HepG2 (cell line): ENCODE measurements around the gene KIAA1217. TPM values are rescaled to one million over a fixed set of nuclear protein-coding genes. Genes with fewer than 3 reads are reported as not detected.

Experiments used
- ATAC-seq: fragments of 200-7000 bp; cut with Tn5 transposase; 3 replicates; pipeline ENCODE4 v1.9.1; 2020; ENCODE audit warnings: mild to moderate bottlenecking, moderate library complexity
- BruUV-seq: library from RNA; stranded (reverse); fragments of 400-500 nt; replicated peaks from 2 replicates; lab custom pipeline; 2021; lab: Mats Ljungman, UMichigan
- CTCF ChIA-PET: fragments of 300-600 bp; formaldehyde crosslinking; extraction: SDS; loops from one replicate; lab custom pipeline; 2021; ENCODE audit warnings: low total read pairs, inconsistent platforms, low intra/inter-chr PET ratio; lab: Yijun Ruan, JAX
- POLR2A ChIA-PET: fragments of 350-600 bp; sonication (Branson Sonifier 250); formaldehyde crosslinking; loops from one replicate; lab custom pipeline; 2020; ENCODE audit warnings: antibody characterized with exemption, inconsistent platforms; lab: Yijun Ruan, JAX
- DNase-seq: peaks from one replicate; pipeline ENCODE4 v3.0.0-alpha.2; 2015; ENCODE audit warnings: low spot score
- FAIRE-seq: peaks from 3 replicates; lab custom pipeline; 2011; peaks lifted over from hg19 to GRCh38; lab: Jason Lieb, UNC
- H2AFZ ChIP-seq: one replicate; pipeline ENCODE4 v1.6.1; 2011; ENCODE audit warnings: low read length, inconsistent platforms
- H3K27ac ChIP-seq: fragments of 300-600 bp; 3 replicates; pipeline ENCODE4 v1.8.0; 2011; ENCODE audit warnings: mixed run types, mild to moderate bottlenecking, mixed read lengths, low read length, inconsistent platforms; ENCODE audit not compliant: insufficient read depth; ENCODE audit errors: extremely low read length
- H3K27me3 ChIP-seq, 2 experiments: fragments of 200-600 bp in 1 of 2; 2 replicates in 1 of 2; 3 replicates in 1 of 2; pipeline versions ENCODE4 v1.6.0 to v1.8.0; 2011; ENCODE audit warnings: low read length in 2 of 2, mild to moderate bottlenecking in 2 of 2, moderate library complexity in 2 of 2, inconsistent platforms in 1 of 2; ENCODE audit not compliant: insufficient read depth in 2 of 2, control insufficient read depth in 1 of 2
- H3K36me3 ChIP-seq, 2 experiments: fragments of 200-600 bp in 1 of 2; replicated peaks in 1 of 2; 2 replicates in 1 of 2; 3 replicates in 1 of 2; pipeline versions ENCODE4 v1.5.1 to v1.8.0; 2011; ENCODE audit warnings: low read length in 2 of 2, inconsistent platforms in 1 of 2; ENCODE audit not compliant: insufficient read depth in 2 of 2, control insufficient read depth in 1 of 2
- H3K4me1 ChIP-seq: 2 replicates; pipeline ENCODE4 v1.5.1; 2012; ENCODE audit warnings: low read length, inconsistent platforms; ENCODE audit not compliant: insufficient read depth
- H3K4me2 ChIP-seq: 2 replicates; pipeline ENCODE4 v1.6.0; 2011; ENCODE audit warnings: low read depth, low read length, inconsistent platforms
- H3K4me3 ChIP-seq, 3 experiments: fragments of 200-600 bp in 1 of 3; sonication (generic), shearing (Covaris generic) in 1 of 3; replicated peaks in 1 of 3; 2 replicates each; pipeline ENCODE4 v1.5.1; 2011 to 2016; ENCODE audit warnings: low read length in 3 of 3, inconsistent platforms in 2 of 3, low read depth in 2 of 3, mild to moderate bottlenecking in 2 of 3, control low read depth in 1 of 3, mixed read lengths in 1 of 3; ENCODE audit not compliant: insufficient read depth in 1 of 3
- H3K79me2 ChIP-seq: one replicate; pipeline ENCODE4 v1.6.1; 2011; ENCODE audit warnings: low read length, inconsistent platforms; ENCODE audit not compliant: insufficient read depth
- H3K9ac ChIP-seq: 2 replicates; pipeline ENCODE4 v1.6.0; 2011; ENCODE audit warnings: mild to moderate bottlenecking, low read depth, low read length, inconsistent platforms; ENCODE audit not compliant: insufficient read depth
- H3K9me3 ChIP-seq: 2 replicates; pipeline ENCODE4 v1.5.1; 2012; ENCODE audit warnings: mild to moderate bottlenecking, low read length
- H4K20me1 ChIP-seq: 2 replicates; pipeline ENCODE4 v1.6.0; 2011; ENCODE audit warnings: inconsistent platforms, mild to moderate bottlenecking, low read length, moderate library complexity; ENCODE audit not compliant: insufficient read depth
- BRD4 ChIP-seq: sonication (generic); formaldehyde crosslinking; IDR thresholded peaks from 2 replicates; pipeline ENCODE4 v1.4.0; 2020; ENCODE audit warnings: missing genetic modification reagents
- CEBPB ChIP-seq: IDR thresholded peaks from 2 replicates; pipeline ENCODE4 v1.6.1; 2011; ENCODE audit warnings: low read depth, low read length, improper control_type of control experiment, borderline replicate concordance
- FOXK1 ChIP-seq: sonication (generic); formaldehyde crosslinking; IDR thresholded peaks from 2 replicates; pipeline ENCODE4 v1.4.0; 2020; ENCODE audit warnings: low read depth, missing genetic modification reagents, borderline replicate concordance
- NCOR1 ChIP-seq: fragments of 200-600 bp; sonication (generic); IDR thresholded peaks from 2 replicates; pipeline ENCODE4 v1.7.0; 2017; ENCODE audit warnings: antibody characterized with exemption, low read length, borderline replicate concordance
- REXO4 ChIP-seq: sonication (generic); formaldehyde crosslinking; IDR thresholded peaks from 2 replicates; pipeline ENCODE4 v1.8.0; 2022; ENCODE audit warnings: missing genetic modification reagents, mild to moderate bottlenecking, borderline replicate concordance
- SETDB1 ChIP-seq: sonication (generic); formaldehyde crosslinking; IDR thresholded peaks from 2 replicates; pipeline ENCODE4 v1.5.1; 2020; ENCODE audit warnings: missing genetic modification reagents, mild to moderate bottlenecking, borderline replicate concordance
- SUZ12 ChIP-seq: fragments of 150-350 bp; IDR thresholded peaks from 2 replicates; pipeline ENCODE4 v1.6.1; 2014; ENCODE audit warnings: low read depth, low read length
- ZFAT ChIP-seq: sonication (generic); formaldehyde crosslinking; conservative IDR thresholded peaks from 2 replicates; pipeline ENCODE4 v1.8.1; 2023; ENCODE audit warnings: missing genetic modification reagents, inconsistent platforms
- ZFP90 ChIP-seq: sonication (generic); formaldehyde crosslinking; IDR thresholded peaks from 2 replicates; pipeline ENCODE4 v1.8.0; 2022; ENCODE audit warnings: missing genetic modification reagents, mild to moderate bottlenecking, inconsistent platforms, borderline replicate concordance
- ZNF510 ChIP-seq: sonication (generic); formaldehyde crosslinking; IDR thresholded peaks from 2 replicates; pipeline ENCODE4 v1.4.0; 2020; ENCODE audit warnings: low read depth, mild to moderate bottlenecking, missing genetic modification reagents
- ZNF598 ChIP-seq: sonication (generic); formaldehyde crosslinking; IDR thresholded peaks from 2 replicates; pipeline ENCODE4 v1.5.1; 2020; ENCODE audit warnings: mild to moderate bottlenecking, missing genetic modification reagents, borderline replicate concordance
- ZSCAN12 ChIP-seq: sonication (generic); formaldehyde crosslinking; IDR thresholded peaks from 2 replicates; pipeline ENCODE4 v1.9.0; 2021; ENCODE audit warnings: mild to moderate bottlenecking, missing genetic modification reagents
- ZZZ3 ChIP-seq: sonication (generic); formaldehyde crosslinking; IDR thresholded peaks from 2 replicates; pipeline ENCODE4 v1.4.0; 2020; ENCODE audit warnings: missing genetic modification reagents, mild to moderate bottlenecking, borderline replicate concordance
- WGBS: methylation state at CpG from one replicate; pipeline ENCODE4 v1.1.6; 2017; ENCODE audit warnings: low lambda C conversion rate; 5-methylcytosine and 5-hydroxymethylcytosine counted together
- in situ Hi-C: cut with HindIII; loops from 2 replicates; pipeline ENCODE4 v1.10.0; 2017; ENCODE audit warnings: low pct_unique_long_range_greater_than_20kb; ENCODE audit not compliant: extremely low pct_ligation_motif_present
- intact Hi-C: fragments of 100-400 bp; cut with micrococcal nuclease; formaldehyde crosslinking; loops from one replicate; pipeline ENCODE4 v1.10.0; 2022; ENCODE audit not compliant: unreplicated experiment
- polyA plus RNA-seq, 8 experiments: library from polyadenylated mRNA; depleted of rRNA in 3 of 8; stranded (reverse) in 7 of 8; unstranded in 1 of 8; fragments of >200 nt; fragmentation: Illumina TruSeq in 4 of 8; extraction: Trizol in 4 of 8; gene quantifications; 2 replicates each; pipeline versions ENCODE4 v1.2.1 to v1.2.3, GENCODE V29; 2011 to 2016; ENCODE audit warnings: low read depth in 4 of 8, missing spikeins in 1 of 8, mixed read lengths in 1 of 8; ENCODE audit not compliant: insufficient read depth in 1 of 8
- total RNA-seq, 5 experiments: library from RNA; depleted of rRNA; stranded (reverse); fragments of >200 nt; fragmentation: Illumina TruSeq; extraction: Trizol; gene quantifications; 2 replicates each; pipeline ENCODE4 v1.2.3, GENCODE V29; 2016; ENCODE audit warnings: low read depth in 1 of 5
- TF ChIP-seq, protein P1 (sequence below): sonication (generic); formaldehyde crosslinking; IDR thresholded peaks from 2 replicates; pipeline ENCODE4 v1.4.0; 2020; ENCODE audit warnings: missing genetic modification reagents, borderline replicate concordance

KIAA1217 gene
- total and polyA plus RNA-seq, 2 of the 13 experiments (the other 11 are each of a cell fraction or from before 2014, with no cell fraction given) = 4.6 to 10.9 TPM

DNA sequence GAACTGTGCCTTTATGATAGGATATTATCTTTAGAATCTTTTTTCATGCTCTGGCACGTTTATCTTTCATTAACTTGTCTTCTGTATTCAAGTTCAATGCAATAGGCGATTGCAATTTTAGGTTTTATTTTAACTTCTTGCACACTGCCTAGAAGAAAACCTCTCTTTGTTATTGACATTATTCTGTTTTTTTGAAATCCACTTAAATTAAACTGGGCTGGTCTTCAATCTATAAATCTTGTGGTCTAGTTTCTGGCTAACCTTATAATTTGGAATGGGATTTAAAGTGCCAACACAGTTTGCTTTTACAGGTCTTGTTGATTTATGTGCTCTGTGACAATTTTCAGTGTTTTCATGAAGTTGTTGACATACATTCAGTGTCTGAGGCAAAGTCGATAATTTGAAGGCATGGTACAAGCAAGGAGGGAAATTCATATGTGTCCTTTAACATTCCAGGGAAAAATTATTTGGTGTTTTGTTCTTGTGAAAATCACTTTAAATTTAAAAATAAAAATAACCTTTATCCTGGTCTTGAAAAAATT, 240.9 kb downstream of the KIAA1217 start:
- FAIRE-seq (no peak), ATAC-seq (no peak), DNase-seq (no peak)
- no peak for TF ChIP-seq REXO4 (CRISPR knock-in tag)
- no peak for TF ChIP-seq SETDB1 (CRISPR knock-in tag)
- TF ChIP-seq ZZZ3 (CRISPR knock-in tag) = no peak
- no peak for TF ChIP-seq ZSCAN12
- TF ChIP-seq NCOR1 = no peak
- no peak for TF ChIP-seq FOXK1 (CRISPR knock-in tag)
- TF ChIP-seq ZNF510 (CRISPR knock-in tag) = no peak
- no peak for TF ChIP-seq ZFAT (CRISPR knock-in tag)
- no peak for TF ChIP-seq CEBPB
- no peak for TF ChIP-seq BRD4 (CRISPR knock-in tag)
- TF ChIP-seq SUZ12 = no peak
- TF ChIP-seq ZFP90 = no peak
- no peak for TF ChIP-seq ZNF598
- TF ChIP-seq, protein P1, sequence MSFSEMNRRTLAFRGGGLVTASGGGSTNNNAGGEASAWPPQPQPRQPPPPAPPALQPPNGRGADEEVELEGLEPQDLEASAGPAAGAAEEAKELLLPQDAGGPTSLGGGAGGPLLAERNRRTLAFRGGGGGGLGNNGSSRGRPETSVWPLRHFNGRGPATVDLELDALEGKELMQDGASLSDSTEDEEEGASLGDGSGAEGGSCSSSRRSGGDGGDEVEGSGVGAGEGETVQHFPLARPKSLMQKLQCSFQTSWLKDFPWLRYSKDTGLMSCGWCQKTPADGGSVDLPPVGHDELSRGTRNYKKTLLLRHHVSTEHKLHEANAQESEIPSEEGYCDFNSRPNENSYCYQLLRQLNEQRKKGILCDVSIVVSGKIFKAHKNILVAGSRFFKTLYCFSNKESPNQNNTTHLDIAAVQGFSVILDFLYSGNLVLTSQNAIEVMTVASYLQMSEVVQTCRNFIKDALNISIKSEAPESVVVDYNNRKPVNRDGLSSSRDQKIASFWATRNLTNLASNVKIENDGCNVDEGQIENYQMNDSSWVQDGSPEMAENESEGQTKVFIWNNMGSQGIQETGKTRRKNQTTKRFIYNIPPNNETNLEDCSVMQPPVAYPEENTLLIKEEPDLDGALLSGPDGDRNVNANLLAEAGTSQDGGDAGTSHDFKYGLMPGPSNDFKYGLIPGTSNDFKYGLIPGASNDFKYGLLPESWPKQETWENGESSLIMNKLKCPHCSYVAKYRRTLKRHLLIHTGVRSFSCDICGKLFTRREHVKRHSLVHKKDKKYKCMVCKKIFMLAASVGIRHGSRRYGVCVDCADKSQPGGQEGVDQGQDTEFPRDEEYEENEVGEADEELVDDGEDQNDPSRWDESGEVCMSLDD (CRISPR knock-in tag) = no peak
- intact Hi-C loops (no loop called here), in situ Hi-C loops (no loop called here)
- Histone ChIP-seq H3K9me3 (no peaks in the 10 kb centered on the region), H4K20me1 (no peaks in the 10 kb centered on the region), H3K4me2 (no peak overlapping the region), H3K27me3 (no peaks in the 10 kb centered on the region), H2AFZ (no peak overlapping the region), H3K79me2 (no peaks in the 10 kb centered on the region), H3K4me1 (no peaks in the 10 kb centered on the region), H3K36me3 (peaks cover 2 to 3% of the 10 kb centered on the region in 2 experiments; a peak in 2 of 5 replicates), H3K27ac (no peak overlapping the region), H3K4me3 (no peak overlapping the region), H3K9ac (no peak overlapping the region)
- POLR2A ChIA-PET = no interaction called here
- CTCF ChIA-PET = no interaction called here
- WGBS = 85% methylated on average over 3 of the region's 3 CpGs
- no TSS peak for BruUV-seq
